ENCODE measurements around the gene TCEA3. TPM values are rescaled to one million over a fixed set of nuclear protein-coding genes. Genes with fewer than 3 reads are reported as not detected.

TCEA3 gene
- total and polyA plus RNA-seq, 2 donors (not counting 3 experiments of a cell fraction or from before 2014, with no cell fraction given), result 1.5 to 3.7 TPM

DNA sequence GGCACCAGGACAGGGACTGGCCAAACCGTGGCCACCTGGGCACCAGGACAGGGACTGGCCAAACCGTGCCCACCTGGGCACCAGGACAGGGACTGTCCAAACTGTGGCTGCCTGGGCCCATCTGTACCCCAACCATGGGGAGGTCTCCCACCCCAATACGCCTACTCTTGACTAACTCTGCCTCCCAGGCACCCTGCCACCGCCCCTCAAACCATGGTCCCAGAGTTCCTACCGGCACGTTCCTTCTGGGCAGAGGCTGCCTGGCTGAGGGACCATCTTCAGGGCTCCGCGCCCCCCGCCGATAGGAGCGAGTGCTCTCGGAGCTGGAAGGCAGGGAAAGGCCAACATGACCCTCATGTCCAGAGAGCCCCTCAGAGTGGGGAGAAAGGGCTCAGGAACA lies 6.3 kb upstream of the TCEA3 start:
- H3K9me1 ChIP-seq (replicated peaks; ENCODE audit: control insufficient read depth, extremely low read depth, insufficient read depth, low read length), result no peaks in the 10 kb centered on the region
- intact Hi-C loops (cut with micrococcal nuclease), result no loop called here
- no peak overlapping the region for H2AFZ ChIP-seq (ENCODE audit: low read depth, low read length)
- peaks cover 0 to 2% of the 10 kb centered on the region in 2 experiments for H3K27me3 ChIP-seq (ENCODE audit: control insufficient read depth in 2 of 2, insufficient read depth in 2 of 2, low read length in 2 of 2)
- H3K79me2 ChIP-seq (ENCODE audit: control insufficient read depth, insufficient read depth, low read length), result no peaks in the 10 kb centered on the region
- no peak overlapping the region for H3K4me3 ChIP-seq (replicated peaks in 1 of 3; ENCODE audit: insufficient read depth in 1 of 3, low read depth in 1 of 3, low read length in 3 of 3)
- DNase-seq (ENCODE audit: low read depth, low spot score), result no peak
- no peak overlapping the region for H3K27ac ChIP-seq (ENCODE audit: insufficient read depth, low read depth, low read length)
- H3K4me2 ChIP-seq (ENCODE audit: insufficient read depth, low read length), result no peak overlapping the region
- H3K9ac ChIP-seq (replicated peaks; ENCODE audit: extremely low read depth, insufficient read depth, low read length), result no peak overlapping the region
- H3K9me3 ChIP-seq (replicated peaks; ENCODE audit: control insufficient read depth, insufficient read depth, low read length), result no peaks in the 10 kb centered on the region
- FAIRE-seq, result no peak
- TF ChIP-seq FOS (IDR thresholded peaks at IDR 0.05; ENCODE audit: borderline replicate concordance, insufficient read depth, low read length) (no peak), EZH2 (IDR thresholded peaks at IDR 0.05; ENCODE audit: borderline replicate concordance, low read depth, low read length, severe bottlenecking) (no peak), POLR2A (IDR thresholded peaks at IDR 0.05; ENCODE audit: low read depth, low read length) (no peak), JUN (IDR thresholded peaks at IDR 0.05; ENCODE audit: borderline replicate concordance, insufficient read depth, insufficient read length, low read depth) (no peak), MYC (IDR thresholded peaks at IDR 0.05; ENCODE audit: low read depth, low read length) (no peak)
- no peaks in the 10 kb centered on the region for H3K4me1 ChIP-seq (ENCODE audit: control insufficient read depth, extremely low read depth, insufficient read depth, low read length)
- H4K20me1 ChIP-seq (replicated peaks; ENCODE audit: control insufficient read depth, extremely low read depth, insufficient read depth, low read length), result no peaks in the 10 kb centered on the region
- dilution Hi-C loops (cut with MboI; ENCODE audit: extremely low pct_ligation_motif_present, low sequenced_read_pairs), result no loop called here
- ChIA-PET CTCF (interaction anchor here (1.2 kb wide), 1 partner anchor 27 kb away, joined by 5 read pairs; no protein-coding TSS in a partner anchor), POLR2A (no interaction called here)
- peaks cover 0 to 3% of the 10 kb centered on the region in 2 experiments for H3K36me3 ChIP-seq (ENCODE audit: control insufficient read depth in 2 of 2, extremely low read depth in 1 of 2, insufficient read depth in 2 of 2, low read length in 2 of 2)
- no TSS peak for BruUV-seq (replicated peaks)

DNA sequence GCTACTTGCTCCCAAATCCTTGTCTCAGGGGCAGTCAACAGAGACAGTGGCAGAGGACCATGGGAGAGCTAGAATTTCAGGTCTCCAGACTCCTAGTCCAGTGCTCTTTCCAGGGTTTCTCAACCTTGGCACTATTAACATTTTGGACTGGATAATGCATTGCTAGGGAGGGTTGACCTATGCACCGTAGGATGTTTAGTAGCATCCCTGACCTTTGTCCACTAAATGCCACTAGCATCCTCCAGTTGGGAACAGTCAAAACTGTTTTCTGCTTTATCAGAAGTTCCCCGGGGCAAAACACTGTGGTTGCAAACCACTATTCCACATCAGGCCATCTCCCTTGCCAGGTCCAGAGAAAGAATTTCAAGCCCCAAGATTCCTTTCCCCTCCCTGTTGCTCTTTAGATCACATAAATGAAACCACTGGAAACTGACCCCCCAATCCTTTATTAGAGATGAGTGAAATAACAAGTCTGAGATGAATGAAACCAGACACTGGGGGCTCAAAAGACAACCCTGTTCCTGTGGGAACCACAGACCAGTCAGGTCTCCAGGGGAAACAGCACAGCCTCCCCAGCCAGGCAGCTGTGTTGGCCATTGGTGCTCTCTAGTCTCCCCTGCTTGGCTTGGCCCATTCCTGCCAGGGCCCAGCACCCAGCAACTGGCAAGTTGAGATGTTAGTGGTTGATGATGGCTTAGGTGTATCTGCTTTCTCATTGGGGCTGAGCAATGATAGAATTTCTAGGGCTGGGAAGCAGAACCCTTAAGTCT lies 3.8 kb upstream of the TCEA3 start:
- peaks cover 3% of the 10 kb centered on the region for H3K4me1 ChIP-seq (ENCODE audit: control insufficient read depth, extremely low read depth, insufficient read depth, low read length)
- BruUV-seq (replicated peaks), result no TSS peak
- no peak overlapping the region for H3K27ac ChIP-seq (ENCODE audit: insufficient read depth, low read depth, low read length)
- H4K20me1 ChIP-seq (replicated peaks; ENCODE audit: control insufficient read depth, extremely low read depth, insufficient read depth, low read length), result no peaks in the 10 kb centered on the region
- H3K9me3 ChIP-seq (replicated peaks; ENCODE audit: control insufficient read depth, insufficient read depth, low read length), result no peaks in the 10 kb centered on the region
- no peaks in the 10 kb centered on the region for H3K9me1 ChIP-seq (replicated peaks; ENCODE audit: control insufficient read depth, extremely low read depth, insufficient read depth, low read length)
- CTCF ChIA-PET, result interaction anchor here (1.4 kb wide), 1 partner anchor 69 kb away, joined by 4 read pairs; no protein-coding TSS in a partner anchor
- H2AFZ ChIP-seq (ENCODE audit: low read depth, low read length), result no peak overlapping the region
- peaks cover 0 to 10% of the 10 kb centered on the region in 2 experiments for H3K27me3 ChIP-seq (ENCODE audit: control insufficient read depth in 2 of 2, insufficient read depth in 2 of 2, low read length in 2 of 2)
- POLR2A ChIA-PET, result no interaction called here
- H3K79me2 ChIP-seq (ENCODE audit: control insufficient read depth, insufficient read depth, low read length), result no peaks in the 10 kb centered on the region
- DNase-seq (ENCODE audit: low read depth, low spot score) (no peak), FAIRE-seq (no peak)
- TF ChIP-seq, protein P1, sequence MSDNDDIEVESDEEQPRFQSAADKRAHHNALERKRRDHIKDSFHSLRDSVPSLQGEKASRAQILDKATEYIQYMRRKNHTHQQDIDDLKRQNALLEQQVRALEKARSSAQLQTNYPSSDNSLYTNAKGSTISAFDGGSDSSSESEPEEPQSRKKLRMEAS (IDR thresholded peaks at IDR 0.05; ENCODE audit: insufficient read depth, insufficient read length), result no peak
- TF ChIP-seq FOS (IDR thresholded peaks at IDR 0.05; ENCODE audit: borderline replicate concordance, insufficient read depth, low read length), result no peak
- TF ChIP-seq, protein P2, sequence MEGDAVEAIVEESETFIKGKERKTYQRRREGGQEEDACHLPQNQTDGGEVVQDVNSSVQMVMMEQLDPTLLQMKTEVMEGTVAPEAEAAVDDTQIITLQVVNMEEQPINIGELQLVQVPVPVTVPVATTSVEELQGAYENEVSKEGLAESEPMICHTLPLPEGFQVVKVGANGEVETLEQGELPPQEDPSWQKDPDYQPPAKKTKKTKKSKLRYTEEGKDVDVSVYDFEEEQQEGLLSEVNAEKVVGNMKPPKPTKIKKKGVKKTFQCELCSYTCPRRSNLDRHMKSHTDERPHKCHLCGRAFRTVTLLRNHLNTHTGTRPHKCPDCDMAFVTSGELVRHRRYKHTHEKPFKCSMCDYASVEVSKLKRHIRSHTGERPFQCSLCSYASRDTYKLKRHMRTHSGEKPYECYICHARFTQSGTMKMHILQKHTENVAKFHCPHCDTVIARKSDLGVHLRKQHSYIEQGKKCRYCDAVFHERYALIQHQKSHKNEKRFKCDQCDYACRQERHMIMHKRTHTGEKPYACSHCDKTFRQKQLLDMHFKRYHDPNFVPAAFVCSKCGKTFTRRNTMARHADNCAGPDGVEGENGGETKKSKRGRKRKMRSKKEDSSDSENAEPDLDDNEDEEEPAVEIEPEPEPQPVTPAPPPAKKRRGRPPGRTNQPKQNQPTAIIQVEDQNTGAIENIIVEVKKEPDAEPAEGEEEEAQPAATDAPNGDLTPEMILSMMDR (IDR thresholded peaks at IDR 0.05; ENCODE audit: extremely low read depth in 1 of 2, insufficient read depth in 1 of 2, low read depth in 1 of 2, low read length in 2 of 2), result no peak
- TF ChIP-seq POLR2AphosphoS5 (IDR thresholded peaks at IDR 0.05; ENCODE audit: insufficient read depth, low read depth, low read length), result no peak
- no peak for TF ChIP-seq POLR2A (IDR thresholded peaks at IDR 0.05; ENCODE audit: low read depth, low read length)
- no peak for TF ChIP-seq JUN (IDR thresholded peaks at IDR 0.05; ENCODE audit: borderline replicate concordance, insufficient read depth, insufficient read length, low read depth)
- no peak for TF ChIP-seq EZH2 (IDR thresholded peaks at IDR 0.05; ENCODE audit: borderline replicate concordance, low read depth, low read length, severe bottlenecking)
- no peak for TF ChIP-seq GATA2 (IDR thresholded peaks at IDR 0.05; ENCODE audit: insufficient read depth, insufficient read length, low read depth, low read length)
- no peak for TF ChIP-seq MYC (IDR thresholded peaks at IDR 0.05; ENCODE audit: low read depth, low read length)
- intact Hi-C loops (cut with micrococcal nuclease) (no loop called here), dilution Hi-C loops (cut with MboI; ENCODE audit: extremely low pct_ligation_motif_present, low sequenced_read_pairs) (no loop called here)
- H3K4me3 ChIP-seq (replicated peaks in 1 of 3; ENCODE audit: insufficient read depth in 1 of 3, low read depth in 1 of 3, low read length in 3 of 3), result no peak overlapping the region
- H3K9ac ChIP-seq (replicated peaks; ENCODE audit: extremely low read depth, insufficient read depth, low read length), result no peak overlapping the region
- H3K36me3 ChIP-seq (ENCODE audit: control insufficient read depth in 2 of 2, extremely low read depth in 1 of 2, insufficient read depth in 2 of 2, low read length in 2 of 2), result peaks cover 0 to 3% of the 10 kb centered on the region in 2 experiments
- no peak overlapping the region for H3K4me2 ChIP-seq (ENCODE audit: insufficient read depth, low read length)
